MM.1S (cell line): ENCODE data around the gene NDUFAF2.

Experiments
- EZH2 ChIP-seq: fragments of 300-600 bp; sonication (generic); optimal IDR thresholded peaks from 2 replicates; pipeline ENCODE3; 2017; ENCODE audit warnings: low read depth, mild to moderate bottlenecking, antibody characterized with exemption, low read length, mixed read lengths
- EZH2phosphoT487 ChIP-seq: fragments of 300-600 bp; sonication (generic); IDR thresholded peaks from 2 replicates; pipeline ENCODE4 v1.6.1; 2018; ENCODE audit warnings: antibody characterized with exemption, low read length
- TF ChIP-seq, protein P1 (sequence below): fragments of 300-600 bp; sonication (generic); IDR thresholded peaks from 2 replicates; pipeline ENCODE4 v1.5.1; 2016; ENCODE audit warnings: antibody characterized with exemption, low read length, mixed read lengths

DNA sequence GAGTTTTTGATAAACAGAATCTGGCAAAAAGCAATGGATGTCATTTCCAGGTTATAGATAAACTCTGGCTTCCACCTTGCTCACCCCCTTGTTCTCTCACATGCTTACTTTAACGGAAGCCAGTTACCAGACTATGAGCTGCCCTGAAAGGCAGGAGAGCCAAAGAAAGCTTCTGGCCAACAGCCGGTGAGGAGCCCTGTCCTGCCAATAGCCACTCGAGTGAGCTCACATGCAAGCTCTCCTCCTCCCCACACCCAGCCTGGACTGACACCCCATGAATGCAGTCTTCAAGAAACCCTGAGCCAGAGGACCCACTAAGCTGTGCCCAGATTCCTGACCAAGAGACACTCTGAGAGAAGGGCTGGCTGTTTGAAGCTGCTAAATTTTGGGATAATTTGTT lies 231.6 kb downstream of the NDUFAF2 start:
- TF ChIP-seq, protein P1, sequence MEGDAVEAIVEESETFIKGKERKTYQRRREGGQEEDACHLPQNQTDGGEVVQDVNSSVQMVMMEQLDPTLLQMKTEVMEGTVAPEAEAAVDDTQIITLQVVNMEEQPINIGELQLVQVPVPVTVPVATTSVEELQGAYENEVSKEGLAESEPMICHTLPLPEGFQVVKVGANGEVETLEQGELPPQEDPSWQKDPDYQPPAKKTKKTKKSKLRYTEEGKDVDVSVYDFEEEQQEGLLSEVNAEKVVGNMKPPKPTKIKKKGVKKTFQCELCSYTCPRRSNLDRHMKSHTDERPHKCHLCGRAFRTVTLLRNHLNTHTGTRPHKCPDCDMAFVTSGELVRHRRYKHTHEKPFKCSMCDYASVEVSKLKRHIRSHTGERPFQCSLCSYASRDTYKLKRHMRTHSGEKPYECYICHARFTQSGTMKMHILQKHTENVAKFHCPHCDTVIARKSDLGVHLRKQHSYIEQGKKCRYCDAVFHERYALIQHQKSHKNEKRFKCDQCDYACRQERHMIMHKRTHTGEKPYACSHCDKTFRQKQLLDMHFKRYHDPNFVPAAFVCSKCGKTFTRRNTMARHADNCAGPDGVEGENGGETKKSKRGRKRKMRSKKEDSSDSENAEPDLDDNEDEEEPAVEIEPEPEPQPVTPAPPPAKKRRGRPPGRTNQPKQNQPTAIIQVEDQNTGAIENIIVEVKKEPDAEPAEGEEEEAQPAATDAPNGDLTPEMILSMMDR, result no peak
- TF ChIP-seq EZH2phosphoT487, result no peak
- no peak for TF ChIP-seq EZH2
